Measurements from ENCODE around the gene OIP5. TPM values are rescaled to one million over a fixed set of nuclear protein-coding genes. Genes with fewer than 3 reads are reported as not detected.
"Not testable (repeated sequence)": the region's sequence is repeated elsewhere in the genome, so short reads cannot be mapped to it uniquely, and the experiment has no call there.

OIP5 gene
- polyA plus RNA-seq, 3 donors: 8.8 to 10.3 (median 9.0) TPM

- DNase-seq (ENCODE audit: low read depth in 3 of 3, low spot score in 2 of 3): no peak
Observed at GRCh38 chr15:41262571-41262970, 69.8 kb downstream of the OIP5 start.

- not testable (repeated sequence) for DNase-seq (ENCODE audit: low read depth in 3 of 3, low spot score in 2 of 3)
Observed at GRCh38 chr15:41260924-41261323, 71.5 kb downstream of the OIP5 start.

- no peak for DNase-seq (ENCODE audit: low read depth in 3 of 3, low spot score in 2 of 3)
Observed at GRCh38 chr15:41259546-41260189, 72.7 kb downstream of the OIP5 start.

Other genes starting within 250 kb of the OIP5 start
- gene INO80, start 216.3 kb downstream of the OIP5 start, polyA plus RNA-seq (ENCODE audit: insufficient read length in 3 of 3): 10 to 100 TPM; 23.4 to 25.8 (median 23.5) TPM
- gene EXD1, start 101.8 kb downstream of the OIP5 start, polyA plus RNA-seq (ENCODE audit: insufficient read length in 3 of 3): not detected
- gene CHP1, start 101.3 kb downstream of the OIP5 start, polyA plus RNA-seq (ENCODE audit: insufficient read length in 3 of 3): 10 to 100 TPM; 59.4 to 69.7 (median 62.5) TPM
- gene NUSAP1, start 290 bp upstream of the OIP5 start, polyA plus RNA-seq (ENCODE audit: insufficient read length in 3 of 3): 100 to 1,000 TPM in 1 of 3 donors, 10 to 100 TPM in 2; 94.7 to 112 (median 98.3) TPM
- gene NDUFAF1, start 69.9 kb upstream of the OIP5 start, polyA plus RNA-seq (ENCODE audit: insufficient read length in 3 of 3): 10 to 100 TPM; 26.0 to 28.2 (median 27.2) TPM
- 10 to 100 TPM; 67.2 to 70.0 (median 67.6) TPM for gene RTF1, start 84.5 kb upstream of the OIP5 start, polyA plus RNA-seq (ENCODE audit: insufficient read length in 3 of 3)
- under 1 TPM; 0.42 to 0.68 (median 0.50) TPM for gene ITPKA, start 161.3 kb upstream of the OIP5 start, polyA plus RNA-seq (ENCODE audit: insufficient read length in 3 of 3)
- gene LTK, start 181.2 kb upstream of the OIP5 start, polyA plus RNA-seq (ENCODE audit: insufficient read length in 3 of 3): 1 to 10 TPM; 1.4 to 1.6 (median 1.5) TPM
- gene RPAP1, start 211.7 kb upstream of the OIP5 start, polyA plus RNA-seq (ENCODE audit: insufficient read length in 3 of 3): 10 to 100 TPM; 23.6 to 32.7 (median 25.1) TPM
- gene TYRO3, start 226.6 kb upstream of the OIP5 start, polyA plus RNA-seq (ENCODE audit: insufficient read length in 3 of 3): 100 to 1,000 TPM; 149 to 175 (median 154) TPM

All from right renal cortex interstitium (tissue), 3 donors.